ENCODE data around the gene WHAMM.
"Not testable (repeated sequence)": the region's sequence is repeated elsewhere in the genome, so short reads cannot be mapped to it uniquely, and the experiment has no call there.

The WHAMM gene

GRCh38 chr15:82820128-82820527 lies 10.7 kb downstream of the WHAMM start:
- Histone ChIP-seq H3K36me3 (ENCODE audit: control insufficient read depth in 1 of 2, insufficient read depth in 2 of 2, low read length in 2 of 2) (peaks cover 8 to 78% of the 10 kb centered on the region in 2 donors), H3K4me3 (ENCODE audit: low read depth in 1 of 2, low read length in 2 of 2) (no peak overlapping the region), H3K27me3 (ENCODE audit: control insufficient read depth in 1 of 2, insufficient read depth in 2 of 2, low read length in 2 of 2) (no peaks in the 10 kb centered on the region), H3K9ac (ENCODE audit: low read depth in 1 of 2, low read length in 2 of 2) (no peak overlapping the region), H3K4me1 (ENCODE audit: control insufficient read depth in 1 of 2, insufficient read depth in 2 of 2, low read length in 2 of 2) (no peaks in the 10 kb centered on the region), H3K27ac (ENCODE audit: low read depth, low read length) (no peak overlapping the region), H3K9me3 (ENCODE audit: control insufficient read depth in 1 of 2, low read length in 2 of 2) (no peaks in the 10 kb centered on the region)

DNA sequence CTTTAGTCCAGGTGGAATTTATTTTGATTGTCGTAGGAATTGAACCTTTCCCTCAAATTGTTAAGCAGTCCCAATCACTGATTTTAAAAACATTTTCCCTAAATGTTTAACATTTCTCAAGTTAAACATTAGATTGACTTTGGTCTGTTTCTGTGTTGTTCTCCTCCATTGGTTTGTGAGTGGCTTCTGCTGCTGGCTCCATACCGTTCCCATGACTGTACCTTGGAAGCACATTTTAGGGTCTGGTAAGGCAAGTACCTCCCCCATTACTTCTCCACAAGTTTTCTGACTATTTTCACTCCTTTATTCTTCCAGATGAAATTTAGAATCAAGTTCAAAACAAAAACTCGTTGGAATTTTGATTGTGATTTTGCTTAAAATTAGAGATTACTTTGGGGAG lies 12.0 kb downstream of the WHAMM start:
- H3K27me3 ChIP-seq (ENCODE audit: control insufficient read depth in 1 of 2, insufficient read depth in 2 of 2, low read length in 2 of 2) = not testable (repeated sequence)

DNA sequence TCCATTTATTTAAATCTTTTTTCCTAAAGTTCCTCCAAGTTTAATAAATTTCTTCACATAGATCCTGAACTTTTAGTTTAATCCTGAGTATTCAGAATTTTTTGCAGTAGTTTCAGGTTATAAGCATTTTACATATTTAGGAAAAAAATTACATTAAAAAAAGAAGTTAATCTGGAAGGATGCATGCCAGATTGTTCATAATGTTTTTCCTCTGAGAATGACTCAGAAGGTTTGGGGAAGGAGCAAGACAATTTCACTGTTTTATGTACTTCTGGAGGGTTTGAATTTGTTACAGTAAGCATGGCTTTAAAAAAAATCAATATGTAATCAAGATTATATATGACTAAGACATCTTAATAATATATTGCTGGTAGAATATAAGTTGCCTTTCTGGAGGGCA lies 12.4 kb downstream of the WHAMM start:
- H3K4me1 ChIP-seq (ENCODE audit: control insufficient read depth in 1 of 2, insufficient read depth in 2 of 2, low read length in 2 of 2); H3K27ac ChIP-seq (ENCODE audit: low read depth, low read length); H3K9me3 ChIP-seq (ENCODE audit: control insufficient read depth in 1 of 2, low read length in 2 of 2); H3K9ac ChIP-seq (ENCODE audit: low read depth in 1 of 2, low read length in 2 of 2); H3K4me3 ChIP-seq (ENCODE audit: low read depth in 1 of 2, low read length in 2 of 2); H3K27me3 ChIP-seq (ENCODE audit: control insufficient read depth in 1 of 2, insufficient read depth in 2 of 2, low read length in 2 of 2): not testable (repeated sequence)
- peaks cover 4 to 78% of the 10 kb centered on the region in 2 donors for H3K36me3 ChIP-seq (ENCODE audit: control insufficient read depth in 1 of 2, insufficient read depth in 2 of 2, low read length in 2 of 2)

More for the DNA sequence above, 12.0 kb downstream of the WHAMM start:
- H3K4me1 ChIP-seq (ENCODE audit: control insufficient read depth in 1 of 2, insufficient read depth in 2 of 2, low read length in 2 of 2); H3K27ac ChIP-seq (ENCODE audit: low read depth, low read length); H3K9me3 ChIP-seq (ENCODE audit: control insufficient read depth in 1 of 2, low read length in 2 of 2); H3K9ac ChIP-seq (ENCODE audit: low read depth in 1 of 2, low read length in 2 of 2); H3K4me3 ChIP-seq (ENCODE audit: low read depth in 1 of 2, low read length in 2 of 2): not testable (repeated sequence)
- H3K36me3 ChIP-seq (ENCODE audit: control insufficient read depth in 1 of 2, insufficient read depth in 2 of 2, low read length in 2 of 2) = peaks cover 8 to 78% of the 10 kb centered on the region in 2 donors

DNA sequence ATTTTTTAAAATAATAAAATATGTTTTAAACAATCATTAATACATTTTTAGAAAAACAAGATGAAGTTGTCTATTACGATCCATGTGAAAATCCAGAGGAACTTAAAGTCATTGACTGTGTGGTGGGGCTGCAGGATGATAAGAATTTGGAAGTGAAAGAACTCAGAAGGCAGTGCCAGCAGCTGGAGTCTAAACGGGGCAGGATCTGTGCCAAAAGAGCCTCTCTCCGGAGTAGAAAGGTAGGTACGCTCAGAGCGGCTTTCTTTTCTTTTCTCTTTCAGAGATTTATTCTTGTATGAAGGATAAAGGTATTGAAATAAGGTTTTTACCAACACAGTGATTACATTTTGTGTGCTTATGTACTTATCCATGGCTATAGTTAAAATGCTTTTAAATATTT lies 13.6 kb downstream of the WHAMM start:
- Histone ChIP-seq H3K4me1 (ENCODE audit: control insufficient read depth in 1 of 2, insufficient read depth in 2 of 2, low read length in 2 of 2) (no peaks in the 10 kb centered on the region), H3K27ac (ENCODE audit: low read depth, low read length) (no peak overlapping the region), H3K27me3 (ENCODE audit: control insufficient read depth in 1 of 2, insufficient read depth in 2 of 2, low read length in 2 of 2) (no peaks in the 10 kb centered on the region), H3K9me3 (ENCODE audit: control insufficient read depth in 1 of 2, low read length in 2 of 2) (no peaks in the 10 kb centered on the region), H3K4me3 (ENCODE audit: low read depth in 1 of 2, low read length in 2 of 2) (no peak overlapping the region), H3K9ac (ENCODE audit: low read depth in 1 of 2, low read length in 2 of 2) (no peak overlapping the region), H3K36me3 (ENCODE audit: control insufficient read depth in 1 of 2, insufficient read depth in 2 of 2, low read length in 2 of 2) (peaks cover 6 to 78% of the 10 kb centered on the region in 2 donors)

DNA sequence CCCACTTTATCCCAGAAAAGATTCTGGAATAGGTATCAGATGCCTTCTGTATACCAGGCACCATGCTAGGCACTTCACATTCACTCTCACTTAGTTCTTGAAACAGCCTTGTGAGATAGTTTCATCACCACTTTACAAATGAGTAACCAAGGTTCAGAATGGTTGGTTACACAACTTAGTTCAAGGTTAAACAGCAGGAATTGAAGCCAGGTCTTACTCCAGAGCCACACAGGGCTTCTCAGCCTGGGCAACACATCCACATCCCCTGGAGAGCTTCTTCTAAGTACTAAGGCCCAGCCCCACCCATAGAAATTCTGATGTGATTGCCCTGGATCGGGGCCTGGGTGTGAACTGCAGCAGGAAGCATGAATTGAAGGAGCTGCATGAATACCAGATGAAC lies 18.6 kb downstream of the WHAMM start:
- no peak overlapping the region for H3K27ac ChIP-seq (ENCODE audit: low read depth, low read length)
- H3K9ac ChIP-seq (ENCODE audit: low read depth in 1 of 2, low read length in 2 of 2) = no peak overlapping the region
- H3K4me3 ChIP-seq (ENCODE audit: low read depth in 1 of 2, low read length in 2 of 2) = no peak overlapping the region
- H3K4me1 ChIP-seq (ENCODE audit: control insufficient read depth in 1 of 2, insufficient read depth in 2 of 2, low read length in 2 of 2) = no peaks in the 10 kb centered on the region
- peaks cover 40 to 89% of the 10 kb centered on the region in 2 donors for H3K36me3 ChIP-seq (ENCODE audit: control insufficient read depth in 1 of 2, insufficient read depth in 2 of 2, low read length in 2 of 2)
- H3K9me3 ChIP-seq (ENCODE audit: control insufficient read depth in 1 of 2, low read length in 2 of 2) = no peaks in the 10 kb centered on the region
- no peaks in the 10 kb centered on the region for H3K27me3 ChIP-seq (ENCODE audit: control insufficient read depth in 1 of 2, insufficient read depth in 2 of 2, low read length in 2 of 2)

- H3K9ac ChIP-seq (ENCODE audit: low read depth in 1 of 2, low read length in 2 of 2) = no peak overlapping the region
- H3K27me3 ChIP-seq (ENCODE audit: control insufficient read depth in 1 of 2, insufficient read depth in 2 of 2, low read length in 2 of 2) = no peaks in the 10 kb centered on the region
- H3K9me3 ChIP-seq (ENCODE audit: control insufficient read depth in 1 of 2, low read length in 2 of 2) = no peaks in the 10 kb centered on the region
- H3K4me1 ChIP-seq (ENCODE audit: control insufficient read depth in 1 of 2, insufficient read depth in 2 of 2, low read length in 2 of 2) = no peaks in the 10 kb centered on the region
- H3K36me3 ChIP-seq (ENCODE audit: control insufficient read depth in 1 of 2, insufficient read depth in 2 of 2, low read length in 2 of 2) = peaks cover 46 to 92% of the 10 kb centered on the region in 2 donors
- H3K27ac ChIP-seq (ENCODE audit: low read depth, low read length) = no peak overlapping the region
- no peak overlapping the region for H3K4me3 ChIP-seq (ENCODE audit: low read depth in 1 of 2, low read length in 2 of 2)
These were observed 19.8 kb downstream of the WHAMM start for GRCh38 chr15:82829234-82829633.

- H3K4me3 ChIP-seq (ENCODE audit: low read depth in 1 of 2, low read length in 2 of 2) = no peak overlapping the region
- peaks cover 52 to 93% of the 10 kb centered on the region in 2 donors for H3K36me3 ChIP-seq (ENCODE audit: control insufficient read depth in 1 of 2, insufficient read depth in 2 of 2, low read length in 2 of 2)
- no peaks in the 10 kb centered on the region for H3K9me3 ChIP-seq (ENCODE audit: control insufficient read depth in 1 of 2, low read length in 2 of 2)
- no peaks in the 10 kb centered on the region for H3K4me1 ChIP-seq (ENCODE audit: control insufficient read depth in 1 of 2, insufficient read depth in 2 of 2, low read length in 2 of 2)
- H3K27me3 ChIP-seq (ENCODE audit: control insufficient read depth in 1 of 2, insufficient read depth in 2 of 2, low read length in 2 of 2) = no peaks in the 10 kb centered on the region
- no peak overlapping the region for H3K27ac ChIP-seq (ENCODE audit: low read depth, low read length)
- H3K9ac ChIP-seq (ENCODE audit: low read depth in 1 of 2, low read length in 2 of 2) = no peak overlapping the region
These were observed 21.2 kb downstream of the WHAMM start for GRCh38 chr15:82830427-82831173.

DNA sequence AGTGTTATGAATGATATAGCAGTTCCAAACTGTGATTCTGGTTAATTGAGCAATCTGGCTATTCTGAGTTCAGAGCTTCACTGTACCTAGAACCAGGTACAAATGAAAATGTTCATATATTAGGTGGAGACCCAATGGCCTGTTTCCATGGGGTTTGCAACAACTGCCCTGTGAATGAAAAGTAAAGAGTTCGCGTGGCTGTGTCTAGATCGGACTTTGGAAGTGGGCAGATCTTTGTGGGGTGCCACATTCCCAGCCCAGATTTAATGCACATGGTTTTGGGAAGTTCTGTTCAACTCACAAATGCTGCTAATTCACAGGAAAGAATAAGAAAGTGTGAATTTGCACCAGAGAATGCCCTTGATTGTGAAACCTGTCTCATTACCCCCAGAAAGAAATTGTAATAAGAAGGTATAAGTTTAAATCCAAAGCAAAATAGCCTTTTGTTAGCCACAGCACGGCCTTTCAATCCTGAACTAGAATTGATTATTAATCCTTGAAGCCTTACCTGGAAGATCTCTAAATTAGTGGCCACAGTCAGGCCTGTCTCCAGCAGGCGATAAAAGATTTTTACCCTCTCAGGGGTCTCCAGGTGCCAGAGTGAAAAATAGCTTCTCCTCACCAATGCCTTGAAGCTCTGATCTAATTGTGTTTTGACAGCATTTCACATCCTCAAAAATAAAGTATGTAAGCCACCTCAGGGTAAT lies 22.6 kb downstream of the WHAMM start:
- Histone ChIP-seq H3K27ac (ENCODE audit: low read depth, low read length) (no peak overlapping the region), H3K27me3 (ENCODE audit: control insufficient read depth in 1 of 2, insufficient read depth in 2 of 2, low read length in 2 of 2) (no peaks in the 10 kb centered on the region), H3K4me1 (ENCODE audit: control insufficient read depth in 1 of 2, insufficient read depth in 2 of 2, low read length in 2 of 2) (no peaks in the 10 kb centered on the region), H3K36me3 (ENCODE audit: control insufficient read depth in 1 of 2, insufficient read depth in 2 of 2, low read length in 2 of 2) (peaks cover 51 to 93% of the 10 kb centered on the region in 2 donors), H3K9ac (ENCODE audit: low read depth in 1 of 2, low read length in 2 of 2) (no peak overlapping the region), H3K9me3 (ENCODE audit: control insufficient read depth in 1 of 2, low read length in 2 of 2) (no peaks in the 10 kb centered on the region), H3K4me3 (ENCODE audit: low read depth in 1 of 2, low read length in 2 of 2) (no peak overlapping the region)

DNA sequence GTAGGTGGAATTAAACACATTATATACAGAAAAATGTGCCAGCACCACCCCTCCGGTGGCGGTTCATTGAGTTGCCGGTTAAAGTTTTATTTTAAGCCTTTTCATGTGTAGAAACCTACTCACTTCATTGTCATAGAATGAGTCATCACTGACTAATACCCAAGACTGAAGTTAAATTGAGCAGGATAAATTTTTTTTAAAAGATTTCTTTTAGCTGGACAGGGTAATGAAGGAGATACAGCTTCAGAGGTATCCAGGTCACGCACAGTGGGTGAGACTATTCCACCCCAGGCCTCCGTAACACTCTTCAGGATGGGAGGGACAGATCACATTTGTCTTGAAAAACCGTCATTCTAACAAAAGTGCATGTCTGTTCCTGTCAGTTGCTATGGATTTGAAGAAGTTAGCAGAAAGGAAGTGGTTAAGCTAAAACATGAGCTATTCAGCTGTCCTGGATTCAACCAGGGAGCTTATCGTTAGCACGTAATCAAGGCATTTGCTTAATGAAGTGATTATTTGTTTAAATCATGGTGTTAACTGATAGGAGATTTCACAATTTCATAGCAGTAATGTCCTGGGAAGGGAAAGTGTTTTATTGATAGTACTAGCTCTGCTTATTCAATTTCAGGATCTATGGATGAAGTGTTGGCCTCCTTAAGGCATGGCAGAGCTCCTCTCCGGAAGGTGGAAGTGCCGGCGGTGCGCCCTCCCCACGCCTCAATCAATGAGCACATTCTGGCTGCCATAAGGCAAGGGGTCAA lies 23.4 kb downstream of the WHAMM start:
- Histone ChIP-seq H3K4me3 (ENCODE audit: low read depth in 1 of 2, low read length in 2 of 2) (no peak overlapping the region), H3K9ac (ENCODE audit: low read depth in 1 of 2, low read length in 2 of 2) (no peak overlapping the region), H3K36me3 (ENCODE audit: control insufficient read depth in 1 of 2, insufficient read depth in 2 of 2, low read length in 2 of 2) (peaks cover 50 to 92% of the 10 kb centered on the region in 2 donors), H3K27ac (ENCODE audit: low read depth, low read length) (no peak overlapping the region), H3K4me1 (ENCODE audit: control insufficient read depth in 1 of 2, insufficient read depth in 2 of 2, low read length in 2 of 2) (no peaks in the 10 kb centered on the region), H3K27me3 (ENCODE audit: control insufficient read depth in 1 of 2, insufficient read depth in 2 of 2, low read length in 2 of 2) (no peaks in the 10 kb centered on the region), H3K9me3 (ENCODE audit: control insufficient read depth in 1 of 2, low read length in 2 of 2) (no peaks in the 10 kb centered on the region)

DNA sequence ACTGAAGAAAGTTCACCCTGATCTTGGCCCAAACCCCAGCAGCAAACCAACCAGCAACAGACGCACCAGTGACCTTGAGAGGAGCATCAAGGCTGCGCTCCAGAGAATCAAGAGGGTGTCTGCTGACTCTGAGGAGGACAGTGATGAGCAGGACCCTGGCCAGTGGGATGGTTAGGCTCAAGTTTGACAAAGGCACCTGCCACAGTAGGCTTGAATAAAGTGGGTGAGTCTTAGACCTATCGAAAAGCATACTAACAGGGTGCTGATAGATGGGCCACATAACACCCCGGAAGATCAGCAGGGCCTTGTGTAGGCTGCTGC lies 23.9 kb downstream of the WHAMM start:
- Histone ChIP-seq H3K36me3 (ENCODE audit: control insufficient read depth in 1 of 2, insufficient read depth in 2 of 2, low read length in 2 of 2) (peaks cover 45 to 87% of the 10 kb centered on the region in 2 donors), H3K9me3 (ENCODE audit: control insufficient read depth in 1 of 2, low read length in 2 of 2) (no peaks in the 10 kb centered on the region)

More for the DNA sequence above, 23.9 kb downstream of the WHAMM start:
- H3K27ac ChIP-seq (ENCODE audit: low read depth, low read length) = no peak overlapping the region
- no peaks in the 10 kb centered on the region for H3K4me1 ChIP-seq (ENCODE audit: control insufficient read depth in 1 of 2, insufficient read depth in 2 of 2, low read length in 2 of 2)
- no peaks in the 10 kb centered on the region for H3K27me3 ChIP-seq (ENCODE audit: control insufficient read depth in 1 of 2, insufficient read depth in 2 of 2, low read length in 2 of 2)
- H3K9ac ChIP-seq (ENCODE audit: low read depth in 1 of 2, low read length in 2 of 2) = no peak overlapping the region
- no peak overlapping the region for H3K4me3 ChIP-seq (ENCODE audit: low read depth in 1 of 2, low read length in 2 of 2)
